Measurements from ENCODE around the gene CST6.

Gene CST6, protein sequence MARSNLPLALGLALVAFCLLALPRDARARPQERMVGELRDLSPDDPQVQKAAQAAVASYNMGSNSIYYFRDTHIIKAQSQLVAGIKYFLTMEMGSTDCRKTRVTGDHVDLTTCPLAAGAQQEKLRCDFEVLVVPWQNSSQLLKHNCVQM

DNA sequence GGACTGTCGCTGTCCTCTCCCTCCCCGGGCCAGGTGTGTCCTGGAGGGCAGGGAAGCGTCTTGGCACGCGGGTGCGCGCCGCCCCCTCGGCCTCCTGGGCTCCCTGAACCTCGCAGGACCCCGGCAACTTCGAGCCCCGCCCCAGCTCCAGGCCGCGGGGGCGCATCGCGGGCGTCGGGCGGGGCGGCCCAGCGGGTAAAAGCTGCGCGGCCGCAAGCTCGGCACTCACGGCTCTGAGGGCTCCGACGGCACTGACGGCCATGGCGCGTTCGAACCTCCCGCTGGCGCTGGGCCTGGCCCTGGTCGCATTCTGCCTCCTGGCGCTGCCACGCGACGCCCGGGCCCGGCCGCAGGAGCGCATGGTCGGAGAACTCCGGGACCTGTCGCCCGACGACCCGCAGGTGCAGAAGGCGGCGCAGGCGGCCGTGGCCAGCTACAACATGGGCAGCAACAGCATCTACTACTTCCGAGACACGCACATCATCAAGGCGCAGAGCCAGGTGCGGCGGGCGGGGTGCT lies at the start of gene CST6:
Gene CST6, plus strand, starts transcription at position 224 of the 519 bp plus-strand sequence. Its CDS starts 37 bp downstream, at position 261.
- peak; percentile 38 for DNase-seq (ENCODE audit: low spot score)

DNA sequence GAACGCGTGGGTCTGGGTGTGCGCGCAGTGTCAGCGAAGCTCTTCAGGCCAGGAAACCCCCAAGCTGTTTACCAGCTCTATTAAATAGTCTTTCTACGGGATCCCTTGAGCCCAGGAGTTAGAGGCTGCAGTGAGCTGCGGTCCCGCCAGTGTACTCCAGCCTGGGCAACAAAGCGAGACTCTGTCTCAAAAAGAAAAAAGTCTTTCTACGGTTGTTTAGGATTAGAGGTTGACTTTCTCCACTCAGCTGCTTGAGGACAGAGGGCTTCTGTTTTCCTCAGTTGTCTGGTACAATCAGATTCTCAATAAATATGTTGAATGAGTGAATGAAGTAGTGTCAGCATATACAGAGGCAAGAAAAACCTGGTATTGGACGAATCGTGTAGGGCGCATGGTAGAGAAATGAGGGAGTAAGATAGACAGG lies 49.7 kb upstream of the CST6 start:
- no peak for DNase-seq (ENCODE audit: low spot score)

DNA sequence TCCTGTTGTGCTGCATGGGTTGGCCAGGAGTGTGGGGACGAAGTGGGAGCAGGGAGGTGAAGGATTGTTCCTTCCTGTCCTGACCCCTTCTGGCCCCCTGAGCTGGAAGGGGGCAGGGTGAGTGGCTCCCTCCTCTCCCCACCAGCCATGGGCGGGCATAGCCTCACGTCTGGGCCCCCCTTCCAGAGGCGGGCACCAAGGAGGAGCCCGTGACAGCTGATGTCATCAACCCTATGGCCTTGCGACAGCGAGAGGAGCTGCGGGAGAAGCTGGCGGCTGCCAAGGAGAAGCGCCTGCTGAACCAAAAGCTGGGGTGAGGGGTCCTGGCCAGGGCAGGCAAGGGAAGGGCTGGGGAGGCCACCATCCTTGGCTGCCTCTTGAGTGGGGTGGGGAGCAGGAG lies 46.9 kb upstream of the CST6 start:
- no peak for DNase-seq (ENCODE audit: low spot score)

DNA sequence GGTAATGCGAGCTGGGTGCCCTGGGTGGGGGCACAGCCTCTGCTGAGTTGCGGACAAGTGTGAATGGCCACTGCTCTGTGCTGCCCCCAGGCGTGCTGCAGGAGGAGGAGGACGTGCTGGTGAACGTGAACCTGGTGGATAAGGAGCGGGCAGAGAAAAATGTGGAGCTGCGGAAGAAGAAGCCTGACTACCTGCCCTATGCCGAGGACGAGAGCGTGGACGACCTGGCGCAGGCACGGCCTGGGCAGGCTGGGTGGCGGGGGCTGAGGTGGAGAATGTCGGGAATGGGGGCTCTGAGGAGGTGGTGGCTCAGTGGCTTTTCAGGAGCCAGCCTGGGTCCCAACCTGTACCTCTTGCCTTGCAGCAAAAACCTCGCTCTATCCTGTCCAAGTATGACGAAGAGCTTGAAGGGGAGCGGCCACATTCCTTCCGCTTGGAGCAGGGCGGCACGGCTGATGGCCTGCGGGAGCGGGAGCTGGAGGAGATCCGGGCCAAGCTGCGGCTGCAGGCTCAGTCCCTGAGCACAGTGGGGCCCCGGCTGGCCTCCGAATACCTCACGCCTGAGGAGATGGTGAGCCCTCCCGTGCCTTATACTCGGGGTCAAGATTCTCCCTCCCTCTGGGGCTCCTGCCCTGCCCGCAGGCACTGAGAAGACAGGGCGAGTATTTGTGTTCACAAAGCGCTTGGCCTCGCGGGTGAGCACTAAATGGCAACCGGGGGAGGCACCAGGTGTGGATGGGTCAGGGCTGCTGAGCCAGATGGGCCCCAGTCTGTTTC lies 45.6 kb upstream of the CST6 start:
- DNase-seq (ENCODE audit: low spot score): no peak

DNA sequence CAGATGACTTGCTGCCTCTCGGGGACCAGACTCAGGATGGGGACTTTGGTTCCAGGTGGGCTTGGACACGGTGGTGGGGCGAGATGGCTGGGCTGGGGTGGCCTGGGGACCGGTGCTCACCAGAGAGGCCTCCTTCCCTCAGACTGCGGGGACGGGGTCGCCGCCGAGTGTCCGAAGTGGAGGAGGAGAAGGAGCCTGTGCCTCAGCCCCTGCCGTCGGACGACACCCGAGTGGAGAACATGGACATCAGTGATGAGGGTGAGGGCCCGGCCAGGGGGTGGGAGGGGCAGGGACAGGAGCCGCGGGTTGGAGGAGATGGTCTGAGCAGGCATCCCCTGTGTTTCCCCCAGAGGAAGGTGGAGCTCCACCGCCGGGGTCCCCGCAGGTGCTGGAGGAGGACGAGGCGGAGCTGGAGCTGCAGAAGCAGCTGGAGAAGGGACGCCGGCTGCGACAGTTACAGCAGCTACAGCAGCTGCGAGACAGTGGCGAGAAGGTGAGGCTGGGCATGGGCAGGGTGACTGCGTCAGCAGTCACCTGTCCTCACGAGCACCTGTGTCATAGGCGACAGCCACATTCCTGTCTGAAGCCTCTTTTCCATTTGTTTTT lies 44.4 kb upstream of the CST6 start:
- no peak for DNase-seq (ENCODE audit: low spot score)

DNA sequence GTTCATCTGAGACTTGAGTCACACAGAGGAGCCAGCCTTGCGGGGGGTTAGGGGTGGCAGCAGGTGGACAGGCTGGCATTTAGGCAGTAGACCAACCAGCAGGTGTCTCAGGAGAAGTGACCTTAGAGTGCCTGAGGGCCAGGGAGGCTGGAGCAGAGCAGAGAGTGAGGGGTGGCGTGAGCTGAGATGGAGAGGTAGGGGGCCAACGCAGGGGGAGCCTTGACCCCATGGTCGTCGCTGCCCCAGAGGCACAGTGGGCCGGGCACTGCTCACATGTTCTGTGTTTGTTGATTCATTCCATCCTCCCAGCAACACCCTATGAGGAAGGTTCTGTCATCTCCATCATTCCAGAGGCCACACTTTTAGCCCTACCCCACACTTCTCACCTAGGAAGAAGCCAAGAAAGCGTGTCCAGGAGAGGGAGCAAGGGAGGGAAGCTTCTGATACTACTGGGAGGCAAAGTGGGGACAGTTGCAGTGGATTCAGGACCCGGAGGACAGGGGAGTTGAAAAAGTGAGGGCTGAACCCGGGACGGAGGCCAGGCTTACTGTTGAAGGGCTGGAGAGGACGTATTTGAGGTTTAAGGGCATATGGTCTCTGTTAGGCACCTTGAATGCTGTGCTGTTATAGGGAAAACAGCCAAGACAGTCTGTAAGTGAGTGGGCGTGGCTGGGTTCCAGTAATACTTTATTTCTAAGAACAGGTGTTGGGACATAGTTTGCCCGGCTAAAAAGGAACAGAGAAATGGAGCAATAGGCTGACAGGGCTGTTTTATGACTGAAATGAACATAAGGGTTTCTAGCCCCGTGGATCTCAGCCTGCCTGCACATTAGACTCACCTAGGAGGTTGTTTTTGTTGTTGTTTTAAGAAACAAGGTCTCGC lies 43.0 kb upstream of the CST6 start:
- DNase-seq (ENCODE audit: low spot score): no peak

DNA sequence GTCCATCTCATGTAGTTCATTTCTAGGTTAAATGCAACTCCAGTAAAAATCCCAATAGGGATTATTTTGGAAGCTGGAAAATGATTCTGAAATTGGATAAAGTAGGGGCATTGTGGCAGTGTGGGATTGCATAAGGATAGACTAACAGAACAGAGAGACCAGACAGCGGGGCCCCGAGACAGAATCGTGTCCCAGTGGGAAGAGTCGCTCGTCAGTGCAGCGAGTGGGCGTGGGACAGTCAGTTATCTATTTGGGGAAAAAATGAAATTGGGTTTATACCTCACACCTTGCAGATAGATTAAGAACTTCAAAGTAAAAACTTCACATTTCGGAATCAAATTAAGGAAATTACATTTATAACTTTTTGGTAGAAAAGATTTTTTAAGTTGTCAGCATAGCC lies 39.7 kb upstream of the CST6 start:
- no peak for DNase-seq (ENCODE audit: low spot score)

DNA sequence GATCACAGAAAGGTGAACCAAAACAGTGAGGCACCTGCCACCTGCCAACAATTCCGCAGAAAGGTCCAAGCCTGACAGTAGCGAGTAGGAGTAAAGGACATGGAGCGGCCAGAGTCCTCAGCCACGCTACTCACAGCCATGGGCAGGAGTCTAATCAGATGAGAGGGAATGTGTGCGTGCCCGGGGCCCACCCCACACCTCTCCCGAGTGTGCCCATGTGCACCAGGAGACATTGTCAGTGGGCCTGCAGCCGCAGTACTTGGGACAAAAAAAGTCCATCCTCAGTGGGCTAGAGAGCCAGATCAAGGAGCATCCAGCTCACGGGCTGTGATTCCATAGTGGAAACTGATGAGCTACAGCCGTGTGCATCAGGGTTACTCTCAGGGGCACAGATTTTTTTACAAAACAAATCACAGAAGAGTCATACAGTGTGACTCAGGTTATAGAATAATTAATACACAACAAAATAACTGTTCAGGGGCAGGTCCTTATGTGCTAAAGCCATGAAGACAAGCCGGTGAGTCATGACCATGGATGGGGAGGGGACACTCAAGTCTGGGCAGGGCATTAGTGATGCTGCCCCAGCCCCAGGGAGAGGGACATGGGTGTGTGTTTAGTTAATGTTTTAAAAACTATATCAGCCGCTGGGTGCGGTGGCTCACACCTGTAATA lies 38.2 kb upstream of the CST6 start:
- peak; percentile 71 for DNase-seq (ENCODE audit: low spot score)

DNA sequence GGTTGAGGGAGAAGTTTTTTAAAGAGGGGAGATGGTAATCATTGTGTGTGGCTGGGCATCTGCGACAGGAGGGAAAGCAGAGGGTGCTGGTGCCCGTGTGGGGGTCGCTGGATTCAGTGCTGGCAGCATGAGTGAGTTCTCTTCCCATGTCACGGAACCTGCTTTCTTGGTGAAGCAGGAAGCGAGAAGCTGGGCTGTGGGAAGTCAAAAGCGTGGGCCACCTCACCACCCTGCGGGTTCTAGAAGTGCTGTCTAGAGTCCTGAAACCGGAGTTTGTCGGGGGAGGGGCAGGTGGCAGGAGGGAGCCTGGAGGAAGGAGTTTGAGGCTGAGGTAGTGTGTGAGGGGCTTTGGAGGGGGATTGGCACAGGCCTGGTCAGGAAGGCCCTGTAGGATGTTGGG lies 36.0 kb upstream of the CST6 start:
- DNase-seq (ENCODE audit: low spot score): no peak

DNA sequence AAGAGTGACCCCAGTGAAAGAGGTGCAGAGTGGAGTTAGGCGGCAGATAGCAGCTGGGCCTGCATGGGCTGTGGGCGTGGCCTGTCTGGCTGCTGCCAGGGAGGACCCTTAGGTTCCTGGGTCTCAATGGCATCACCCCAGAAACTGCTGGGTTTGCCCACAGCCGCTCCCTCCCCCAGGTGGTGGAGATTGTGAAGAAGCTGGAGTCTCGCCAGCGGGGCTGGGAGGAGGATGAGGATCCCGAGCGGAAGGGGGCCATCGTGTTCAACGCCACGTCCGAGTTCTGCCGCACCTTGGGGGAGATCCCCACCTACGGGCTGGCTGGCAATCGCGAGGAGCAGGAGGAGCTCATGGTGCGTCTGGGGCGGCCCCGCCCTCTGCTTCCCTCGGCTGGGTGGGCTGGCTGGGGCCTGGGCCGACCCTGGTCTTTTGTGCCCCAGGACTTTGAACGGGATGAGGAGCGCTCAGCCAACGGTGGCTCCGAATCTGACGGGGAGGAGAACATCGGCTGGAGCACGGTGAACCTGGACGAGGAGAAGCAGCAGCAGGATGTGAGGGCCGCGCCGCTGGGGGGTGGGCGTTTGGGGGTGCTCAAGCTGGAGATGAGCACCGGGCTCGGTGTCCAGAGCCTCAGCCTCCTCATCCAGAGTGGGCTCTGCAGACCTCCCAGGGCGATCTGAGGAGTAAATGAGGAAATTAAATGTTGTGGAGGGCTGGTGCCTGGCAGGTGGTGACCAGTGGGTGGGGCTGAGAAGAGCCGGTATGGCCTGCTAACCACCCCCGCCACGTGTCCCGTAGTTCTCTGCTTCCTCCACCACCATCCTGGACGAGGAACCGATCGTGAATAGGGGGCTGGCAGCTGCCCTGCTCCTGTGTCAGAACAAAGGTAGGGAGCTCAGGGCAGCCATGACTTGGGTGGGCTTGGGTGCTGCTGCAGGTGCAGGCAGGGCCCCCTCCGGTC lies 35.3 kb upstream of the CST6 start:
- no peak for DNase-seq (ENCODE audit: low spot score)

DNA sequence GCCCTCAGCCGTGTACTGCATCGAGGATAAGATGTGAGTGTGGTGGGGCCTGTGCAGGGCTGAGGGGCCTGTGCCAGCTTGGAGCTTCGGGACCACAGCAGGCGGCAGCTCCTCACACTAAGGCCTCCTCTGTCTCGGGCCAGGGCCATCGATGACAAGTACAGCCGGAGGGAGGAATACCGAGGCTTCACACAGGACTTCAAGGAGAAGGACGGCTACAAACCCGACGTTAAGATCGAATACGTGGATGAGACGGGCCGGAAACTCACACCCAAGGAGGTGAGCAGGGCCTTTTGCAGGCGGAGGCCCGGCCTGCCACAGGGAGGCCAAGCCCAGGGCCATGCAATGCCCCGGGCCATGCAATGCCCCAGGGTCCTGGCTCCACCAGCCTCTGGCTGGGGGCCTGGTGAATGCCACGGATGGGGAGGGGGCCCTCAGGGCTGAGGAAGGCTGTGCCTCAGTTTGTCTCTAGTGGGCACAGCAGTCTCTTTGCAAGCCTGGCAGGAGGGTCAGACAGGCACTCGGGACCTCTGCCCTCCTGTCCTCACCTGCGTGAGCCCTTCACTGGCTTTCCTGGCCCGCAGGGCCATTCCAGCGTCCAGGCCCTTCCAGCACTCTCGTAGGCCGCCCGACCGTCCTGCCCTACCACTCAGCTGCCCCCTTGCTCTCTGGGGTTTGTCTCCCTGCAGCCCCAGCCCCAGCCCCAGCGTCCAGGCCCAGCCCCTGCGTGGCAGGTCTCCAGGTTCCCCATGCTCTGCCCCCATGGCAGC lies 34.0 kb upstream of the CST6 start:
- no peak for DNase-seq (ENCODE audit: low spot score)

DNA sequence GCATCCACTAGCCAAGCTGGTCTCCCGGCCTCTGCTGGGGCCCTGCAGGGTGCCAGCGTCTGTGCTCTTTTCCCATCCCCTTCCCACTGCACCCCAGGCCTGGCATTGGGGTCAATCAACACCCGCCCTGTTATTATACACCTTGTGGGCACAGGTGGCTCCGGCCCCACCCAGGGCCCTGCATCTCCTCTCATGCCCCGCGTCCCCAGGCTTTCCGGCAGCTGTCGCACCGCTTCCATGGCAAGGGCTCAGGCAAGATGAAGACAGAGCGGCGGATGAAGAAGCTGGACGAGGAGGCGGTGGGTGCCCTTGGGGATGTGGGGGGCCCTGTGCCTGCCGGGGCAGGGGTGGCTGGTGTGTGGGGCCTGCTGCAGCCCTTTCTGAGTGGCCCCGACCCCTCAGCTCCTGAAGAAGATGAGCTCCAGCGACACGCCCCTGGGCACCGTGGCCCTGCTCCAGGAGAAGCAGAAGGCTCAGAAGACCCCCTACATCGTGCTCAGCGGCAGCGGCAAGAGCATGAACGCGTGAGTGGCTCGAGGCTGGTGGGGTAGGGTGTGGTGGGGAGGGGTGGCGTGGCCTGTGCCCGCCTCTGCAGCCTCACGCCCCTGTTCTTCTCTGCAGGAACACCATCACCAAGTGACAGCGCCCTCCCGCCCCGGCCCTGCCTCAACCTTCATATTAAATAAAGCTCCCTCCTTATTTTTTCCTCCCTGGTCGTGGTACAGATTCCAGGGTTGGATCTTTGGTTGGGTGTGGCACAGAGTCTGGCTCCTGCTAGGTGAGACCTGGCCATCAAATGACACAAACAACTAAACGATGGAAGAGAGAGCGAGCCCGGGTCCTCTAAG lies 33.2 kb upstream of the CST6 start:
- DNase-seq (ENCODE audit: low spot score): no peak

DNA sequence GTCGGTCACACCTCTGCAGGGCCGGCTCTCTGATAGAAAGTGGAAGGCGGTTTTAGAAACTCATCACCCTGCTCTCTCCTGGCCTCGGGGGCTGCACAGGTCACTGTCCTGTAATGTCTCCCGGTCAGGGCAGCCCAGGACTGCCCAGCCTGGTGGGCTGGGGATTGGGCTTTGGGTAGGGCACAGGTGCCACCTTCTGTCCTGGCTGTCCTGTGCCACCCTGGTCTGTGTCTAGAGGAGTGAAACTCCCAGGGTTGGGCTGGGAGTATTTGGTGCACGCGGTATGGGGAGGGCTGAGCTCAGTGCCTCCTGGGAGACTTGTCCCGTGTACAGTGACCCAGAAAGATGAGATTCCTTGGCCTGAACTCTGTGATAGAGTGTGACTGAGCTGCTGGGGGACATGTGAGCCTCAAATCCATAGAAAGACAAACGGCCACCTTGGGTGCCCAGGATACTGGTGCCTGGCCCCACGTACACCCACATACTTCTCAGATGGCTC lies 32.5 kb upstream of the CST6 start:
- DNase-seq (ENCODE audit: low spot score): no peak

DNA sequence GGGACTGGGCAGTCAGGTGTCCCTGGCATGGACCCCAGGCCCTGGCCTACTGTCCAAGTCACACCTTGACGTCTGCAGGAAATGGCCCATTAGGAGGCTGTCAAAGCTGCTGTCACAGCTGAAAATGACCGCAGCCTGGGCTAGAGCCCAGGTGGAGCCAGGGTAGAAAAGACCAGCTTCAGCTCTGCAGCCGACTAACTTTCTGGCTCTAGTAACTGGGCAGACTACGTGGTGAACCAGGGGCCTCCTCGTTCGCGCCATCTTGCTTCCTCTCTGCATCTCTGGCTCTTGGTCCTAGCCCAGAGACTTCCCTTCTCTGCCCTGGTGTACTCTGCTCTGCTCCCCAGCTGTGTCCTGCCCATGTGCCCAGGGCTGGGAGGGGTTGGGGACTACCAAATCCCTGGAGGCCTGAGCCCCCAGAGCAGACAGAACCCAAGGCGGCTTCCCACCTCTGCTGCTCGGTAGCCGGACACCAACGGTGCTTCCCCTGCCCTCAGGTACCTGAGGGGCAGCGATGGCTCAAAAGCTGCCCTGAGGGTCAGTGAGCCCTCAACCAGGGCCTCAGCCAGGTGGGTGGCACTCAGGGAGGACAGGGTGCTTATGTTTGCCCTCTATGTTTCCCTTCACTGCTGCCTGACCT lies 30.6 kb upstream of the CST6 start:
- DNase-seq (ENCODE audit: low spot score): no peak

DNA sequence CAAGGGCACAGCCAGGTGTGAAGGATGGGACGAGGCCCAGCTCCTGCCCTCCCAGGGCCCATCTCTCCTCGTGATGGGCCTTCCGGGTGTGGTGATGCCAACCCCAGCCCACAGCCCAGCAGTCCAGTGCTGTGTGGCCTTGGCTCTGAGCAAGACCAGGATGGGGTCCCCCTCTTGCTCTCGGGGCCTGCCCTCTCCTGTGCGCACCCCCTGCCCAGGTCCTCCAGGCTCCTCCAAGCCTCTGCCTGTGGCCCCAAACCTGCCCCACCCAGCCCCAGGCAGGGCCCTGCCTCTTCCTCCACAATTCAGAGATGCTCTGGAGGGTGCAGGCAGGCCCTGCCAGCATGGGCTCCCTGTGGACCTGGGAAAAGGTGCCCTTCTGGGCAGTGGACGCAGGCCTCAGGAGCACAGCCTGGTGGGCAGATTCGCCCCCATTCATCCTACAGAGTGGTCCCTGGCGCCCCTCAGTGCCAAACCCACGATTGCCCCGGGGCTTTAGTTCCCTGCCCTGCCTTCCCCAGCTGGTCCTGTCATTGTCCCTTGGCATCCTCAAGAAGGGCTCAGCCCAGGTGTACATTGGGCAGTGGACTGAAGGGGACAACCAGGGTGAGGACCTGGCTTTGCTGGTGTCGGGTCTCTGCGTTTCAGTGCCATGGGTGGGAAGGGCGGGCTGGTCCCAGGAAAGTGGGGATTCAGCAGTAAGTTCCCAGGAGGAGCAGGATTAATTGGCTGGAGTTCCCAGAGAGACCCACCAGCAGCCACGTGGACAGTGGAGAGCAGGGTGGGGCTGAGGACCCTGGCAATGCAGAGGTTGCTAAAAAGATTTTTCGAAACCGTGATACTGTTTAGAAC lies 29.6 kb upstream of the CST6 start:
- no peak for DNase-seq (ENCODE audit: low spot score)

DNA sequence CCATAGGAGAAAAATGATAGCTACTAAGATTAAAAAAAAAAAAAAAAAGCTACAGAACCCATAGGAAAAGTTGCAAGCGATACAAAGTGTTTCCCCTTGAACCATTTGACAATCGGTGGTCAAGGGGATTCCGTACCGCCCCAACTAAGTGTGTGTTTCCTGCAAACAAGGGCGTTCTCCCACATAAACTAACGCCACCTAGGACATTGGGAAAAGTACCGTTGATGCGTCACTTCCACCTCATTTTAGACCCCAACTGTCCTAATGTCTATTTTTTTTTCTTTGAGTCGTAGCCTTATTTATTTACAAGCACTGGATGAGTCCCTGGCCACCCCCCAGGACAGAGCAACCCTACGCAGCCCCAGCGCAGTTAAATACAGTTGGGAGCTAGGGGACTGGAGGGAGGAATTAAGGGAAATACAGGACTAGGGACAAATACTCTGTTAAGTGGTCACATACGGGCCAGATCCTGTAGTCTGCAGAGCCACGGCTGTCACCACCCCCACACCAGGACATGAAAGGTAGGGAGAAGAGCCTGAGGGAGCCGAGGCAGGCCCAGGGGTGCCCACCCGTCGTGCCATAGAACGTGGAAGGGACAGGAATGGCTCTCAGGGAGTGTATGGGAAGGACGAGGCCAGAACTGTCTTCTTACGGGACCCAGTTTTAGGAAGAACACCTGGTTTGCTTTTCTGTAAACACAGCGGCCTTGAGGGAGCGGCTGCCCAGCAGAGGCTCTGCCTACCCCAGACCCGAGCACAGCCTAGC lies 28.8 kb upstream of the CST6 start:
- no peak for DNase-seq (ENCODE audit: low spot score)
